ENCODE data around the gene FAM43A.
A peak's percentile ranks its signal among the peaks of the same experiment; 100 is the strongest.

Gene FAM43A

GRCh38 chr3:194682189-194682693 lies 3.4 kb upstream of the FAM43A start:
- in situ Hi-C loops (cut with MboI; ENCODE audit: low pct_unique_long_range_greater_than_20kb, low sequenced_read_pairs, unreplicated experiment) = loop anchor here (10.0 to 25.0 kb wide), 4 partner anchors 280 to 855 kb away; partner anchors contain the start of gene PPP1R2

DNA sequence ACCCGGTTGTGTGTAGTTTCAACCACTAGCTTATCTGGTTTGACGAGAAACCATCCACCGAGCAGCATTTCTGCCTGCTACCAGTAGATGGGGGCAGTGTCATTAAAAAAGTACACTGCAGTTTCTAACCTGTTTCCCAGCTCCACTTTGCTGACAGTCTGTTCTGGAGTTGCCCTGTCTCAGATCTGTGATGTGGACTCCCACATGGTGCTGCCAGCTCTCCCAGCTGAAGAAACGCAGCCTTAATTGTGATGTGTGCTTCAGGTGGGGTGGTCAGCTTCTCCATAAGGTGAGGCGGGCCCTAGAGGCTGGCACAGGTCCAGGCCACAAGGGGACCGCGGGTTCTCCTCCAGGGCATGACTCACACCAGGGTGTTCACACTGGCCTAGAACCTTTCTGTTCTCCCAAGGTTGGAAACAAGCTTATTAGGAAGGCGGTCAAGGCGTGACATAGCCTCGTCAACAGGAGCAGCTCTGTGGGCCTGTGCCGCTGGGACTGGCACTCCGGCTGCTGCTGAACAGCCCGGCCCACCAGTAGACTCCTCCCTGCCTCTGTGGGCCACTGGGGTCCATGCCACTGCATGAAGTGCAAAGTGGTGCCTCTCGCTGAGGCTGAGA lies 2.9 kb upstream of the FAM43A start:
- TF ChIP-seq, protein P1, sequence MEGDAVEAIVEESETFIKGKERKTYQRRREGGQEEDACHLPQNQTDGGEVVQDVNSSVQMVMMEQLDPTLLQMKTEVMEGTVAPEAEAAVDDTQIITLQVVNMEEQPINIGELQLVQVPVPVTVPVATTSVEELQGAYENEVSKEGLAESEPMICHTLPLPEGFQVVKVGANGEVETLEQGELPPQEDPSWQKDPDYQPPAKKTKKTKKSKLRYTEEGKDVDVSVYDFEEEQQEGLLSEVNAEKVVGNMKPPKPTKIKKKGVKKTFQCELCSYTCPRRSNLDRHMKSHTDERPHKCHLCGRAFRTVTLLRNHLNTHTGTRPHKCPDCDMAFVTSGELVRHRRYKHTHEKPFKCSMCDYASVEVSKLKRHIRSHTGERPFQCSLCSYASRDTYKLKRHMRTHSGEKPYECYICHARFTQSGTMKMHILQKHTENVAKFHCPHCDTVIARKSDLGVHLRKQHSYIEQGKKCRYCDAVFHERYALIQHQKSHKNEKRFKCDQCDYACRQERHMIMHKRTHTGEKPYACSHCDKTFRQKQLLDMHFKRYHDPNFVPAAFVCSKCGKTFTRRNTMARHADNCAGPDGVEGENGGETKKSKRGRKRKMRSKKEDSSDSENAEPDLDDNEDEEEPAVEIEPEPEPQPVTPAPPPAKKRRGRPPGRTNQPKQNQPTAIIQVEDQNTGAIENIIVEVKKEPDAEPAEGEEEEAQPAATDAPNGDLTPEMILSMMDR (IDR thresholded peaks at IDR 0.05; ENCODE audit: extremely low read depth, insufficient read depth, missing control alignments) = peak; percentile 81
- in situ Hi-C loops (cut with MboI; ENCODE audit: low pct_unique_long_range_greater_than_20kb, low sequenced_read_pairs, unreplicated experiment) = loop anchor here (10.0 to 25.0 kb wide), 4 partner anchors 279 to 854 kb away; partner anchors contain the start of gene PPP1R2
- peak; percentile 85 for DNase-seq (ENCODE audit: low spot score)

More at GRCh38 chr3:194682189-194682693, 3.4 kb upstream of the FAM43A start:
- DNase-seq (ENCODE audit: low spot score) = no peak
- TF ChIP-seq, protein P1 (IDR thresholded peaks at IDR 0.05; ENCODE audit: extremely low read depth, insufficient read depth, missing control alignments) = no peak

GRCh38 chr3:194683380-194683779 lies 2.3 kb upstream of the FAM43A start:
- TF ChIP-seq, protein P1 (IDR thresholded peaks at IDR 0.05; ENCODE audit: extremely low read depth, insufficient read depth, missing control alignments) = no peak
- DNase-seq (ENCODE audit: low spot score) = no peak
- in situ Hi-C loops (cut with MboI; ENCODE audit: low pct_unique_long_range_greater_than_20kb, low sequenced_read_pairs, unreplicated experiment) = loop anchor here (10.0 to 25.0 kb wide), 4 partner anchors 279 to 854 kb away; partner anchors contain the start of gene PPP1R2

GRCh38 chr3:194685065-194685717 lies 492 bp upstream of the FAM43A start:
- no peak for DNase-seq (ENCODE audit: low spot score)
- TF ChIP-seq, protein P1 (IDR thresholded peaks at IDR 0.05; ENCODE audit: extremely low read depth, insufficient read depth, missing control alignments) = no peak
- in situ Hi-C loops (cut with MboI; ENCODE audit: low pct_unique_long_range_greater_than_20kb, low sequenced_read_pairs, unreplicated experiment) = loop anchor here (10.0 to 25.0 kb wide), 4 partner anchors 277 to 852 kb away; partner anchors contain the start of gene PPP1R2

DNA sequence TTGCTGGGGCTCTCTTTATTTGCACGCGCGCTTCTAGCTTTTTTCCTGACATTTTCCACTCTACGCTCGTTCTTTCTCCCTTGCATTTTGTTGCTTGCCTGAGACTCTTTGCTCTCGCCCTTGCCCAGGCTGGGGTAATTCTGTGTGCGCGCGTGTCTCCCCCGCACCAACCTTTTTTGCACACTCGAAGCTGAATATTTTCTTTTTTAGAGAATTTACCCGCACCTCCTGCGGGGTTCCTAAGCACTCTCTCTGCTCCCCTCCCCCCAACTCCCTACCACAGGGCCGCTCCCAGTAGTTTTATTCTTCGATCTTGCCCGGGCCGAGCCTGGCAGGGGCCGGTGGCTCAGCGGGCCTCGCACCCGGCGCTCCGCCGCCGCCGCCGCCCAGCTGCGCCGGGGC lies 732 bp downstream of the FAM43A start:
- in situ Hi-C loops (cut with MboI; ENCODE audit: low pct_unique_long_range_greater_than_20kb, low sequenced_read_pairs, unreplicated experiment) = loop anchor here (10.0 to 25.0 kb wide), 4 partner anchors 276 to 851 kb away; partner anchors contain the start of gene PPP1R2

More for the DNA sequence above, 732 bp downstream of the FAM43A start:
- TF ChIP-seq, protein P1 (IDR thresholded peaks at IDR 0.05; ENCODE audit: extremely low read depth, insufficient read depth, missing control alignments) = no peak
- DNase-seq (ENCODE audit: low spot score) = no peak
